Measurements from ENCODE around the gene SPDYE16.
"Not testable (repeated sequence)": the region's sequence is repeated elsewhere in the genome, so short reads cannot be mapped to it uniquely, and the experiment has no call there.

The SPDYE16 gene, protein sequence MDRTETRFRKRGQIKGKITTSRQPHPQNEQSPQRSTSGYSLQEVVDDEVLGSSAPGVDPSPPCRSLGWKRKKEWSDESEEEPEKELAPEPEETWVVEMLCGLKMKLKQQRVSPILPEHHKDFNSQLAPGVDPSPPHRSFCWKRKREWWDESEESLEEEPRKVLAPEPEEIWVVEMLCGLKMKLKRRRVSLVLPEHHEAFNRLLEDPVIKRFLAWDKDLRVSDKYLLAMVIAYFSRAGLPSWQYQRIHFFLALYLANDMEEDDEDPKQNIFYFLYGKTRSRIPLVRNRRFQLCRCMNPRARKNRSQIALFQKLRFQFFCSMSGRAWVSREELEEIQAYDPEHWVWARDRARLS

DNA sequence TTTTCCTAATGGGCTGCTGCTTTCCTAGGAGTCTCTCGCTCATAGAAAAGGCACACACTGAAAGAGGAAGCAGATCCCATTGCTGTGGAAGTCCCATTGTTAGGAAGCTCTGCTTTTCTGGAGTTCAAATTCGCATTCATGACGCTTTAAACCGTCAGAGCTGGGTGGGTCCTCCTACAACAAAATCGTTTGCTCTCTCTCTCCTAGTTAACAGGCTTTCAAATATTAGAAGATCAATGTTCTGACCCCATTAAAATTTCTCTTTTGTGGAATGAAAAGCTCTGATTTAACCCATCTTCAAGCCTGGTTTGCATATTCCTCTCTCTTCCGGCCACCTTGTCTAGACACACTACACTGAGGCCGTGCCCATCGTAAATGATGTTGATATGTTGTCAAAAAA lies at the start of gene SPDYE16:
Gene SPDYE16 (minus strand): TSS at position 101 of the 400 bp plus-strand sequence. CDS start 1,838 bp downstream, outside the sequence.
- not testable (repeated sequence) for DNase-seq

DNA sequence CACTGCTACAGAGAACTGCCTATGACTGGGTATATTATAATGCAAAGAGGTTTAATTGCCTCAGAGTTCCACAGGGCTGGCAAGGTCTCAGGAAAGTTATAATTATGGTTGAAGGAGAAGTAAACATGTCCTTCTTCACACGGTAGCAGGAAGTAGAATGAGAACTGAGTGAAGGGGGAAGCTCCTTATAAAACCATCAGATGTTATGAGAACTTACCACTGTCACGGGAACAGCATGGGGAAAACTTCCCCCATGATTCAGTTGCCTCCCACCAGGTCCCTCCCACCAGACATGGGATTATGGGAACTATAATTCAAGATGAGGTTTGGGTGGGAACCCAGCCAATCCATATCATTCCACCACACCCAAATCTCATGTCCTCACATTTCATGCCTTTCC lies 49.6 kb upstream of the SPDYE16 start:
- not testable (repeated sequence) for DNase-seq

DNA sequence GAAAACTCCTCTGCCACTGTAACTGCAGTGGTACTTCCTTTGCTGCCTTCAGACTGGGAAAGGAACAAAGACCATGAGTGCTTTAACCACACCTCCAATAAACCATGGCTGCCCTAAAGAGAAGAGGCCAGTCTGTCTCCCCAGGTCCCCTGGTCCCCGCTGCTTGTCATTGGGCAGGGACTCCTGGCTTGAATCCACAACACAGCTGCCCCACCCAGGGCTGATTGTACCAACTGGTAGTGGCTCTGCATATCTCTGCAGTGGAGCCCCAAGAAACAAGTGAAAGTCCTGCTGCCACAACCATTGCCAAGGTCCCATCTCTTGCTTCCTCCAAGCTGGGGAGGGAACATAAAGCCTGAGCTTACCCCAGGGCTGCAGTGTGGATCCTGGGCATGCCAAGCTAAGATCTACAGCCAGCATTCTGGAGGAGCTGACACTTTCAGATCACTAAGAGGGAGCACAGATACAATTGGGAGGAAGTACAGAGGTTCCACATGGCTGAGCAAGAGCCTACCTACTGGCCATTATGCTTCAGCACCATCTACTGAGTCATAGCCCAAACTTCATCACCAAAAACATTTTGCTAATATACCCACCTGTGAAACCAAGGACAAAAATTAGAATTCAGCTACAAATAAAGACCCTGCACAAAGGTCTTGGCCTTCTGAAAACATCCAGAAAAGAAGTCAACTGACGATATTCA lies 48.7 kb upstream of the SPDYE16 start:
- not testable (repeated sequence) for DNase-seq

DNA sequence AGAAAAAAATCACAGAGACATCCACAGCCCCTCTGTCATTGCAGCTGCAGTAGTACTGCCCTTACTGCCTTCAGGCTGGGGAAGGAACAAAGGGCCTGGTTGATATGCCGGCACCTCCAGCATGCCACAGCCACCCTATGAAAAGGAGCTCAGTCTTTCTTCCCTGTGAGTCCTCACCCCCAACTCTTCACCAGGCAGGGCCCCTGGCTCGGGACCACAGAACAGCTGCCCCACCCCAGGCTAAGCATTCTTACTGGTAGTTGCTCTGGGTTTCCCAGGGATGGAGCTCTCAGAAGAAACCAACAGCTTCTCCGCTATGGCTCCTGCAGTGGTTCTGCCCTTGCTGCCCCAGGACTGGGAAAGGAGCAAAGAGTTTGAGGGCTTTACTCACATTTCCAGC lies 47.9 kb upstream of the SPDYE16 start:
- DNase-seq: not testable (repeated sequence)

DNA sequence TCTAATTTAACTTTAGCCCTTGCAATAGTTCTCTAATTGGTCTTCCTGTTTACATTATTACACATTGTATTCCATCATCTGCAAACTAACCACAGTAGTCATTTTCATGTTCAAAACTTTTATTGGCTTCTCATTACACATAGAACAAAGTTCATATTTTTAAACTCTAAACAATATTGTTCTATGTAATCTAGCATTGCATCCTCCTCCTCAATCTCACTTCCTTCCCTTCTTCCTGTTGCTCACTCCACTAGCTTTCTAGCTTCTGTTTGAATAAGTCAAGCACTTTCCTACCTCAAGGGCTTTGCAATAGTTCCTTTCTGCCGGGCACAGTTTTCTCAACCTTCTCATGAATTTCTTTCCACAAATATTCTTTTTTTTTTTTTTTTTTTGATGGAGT lies 45.5 kb upstream of the SPDYE16 start:
- not testable (repeated sequence) for DNase-seq

DNA sequence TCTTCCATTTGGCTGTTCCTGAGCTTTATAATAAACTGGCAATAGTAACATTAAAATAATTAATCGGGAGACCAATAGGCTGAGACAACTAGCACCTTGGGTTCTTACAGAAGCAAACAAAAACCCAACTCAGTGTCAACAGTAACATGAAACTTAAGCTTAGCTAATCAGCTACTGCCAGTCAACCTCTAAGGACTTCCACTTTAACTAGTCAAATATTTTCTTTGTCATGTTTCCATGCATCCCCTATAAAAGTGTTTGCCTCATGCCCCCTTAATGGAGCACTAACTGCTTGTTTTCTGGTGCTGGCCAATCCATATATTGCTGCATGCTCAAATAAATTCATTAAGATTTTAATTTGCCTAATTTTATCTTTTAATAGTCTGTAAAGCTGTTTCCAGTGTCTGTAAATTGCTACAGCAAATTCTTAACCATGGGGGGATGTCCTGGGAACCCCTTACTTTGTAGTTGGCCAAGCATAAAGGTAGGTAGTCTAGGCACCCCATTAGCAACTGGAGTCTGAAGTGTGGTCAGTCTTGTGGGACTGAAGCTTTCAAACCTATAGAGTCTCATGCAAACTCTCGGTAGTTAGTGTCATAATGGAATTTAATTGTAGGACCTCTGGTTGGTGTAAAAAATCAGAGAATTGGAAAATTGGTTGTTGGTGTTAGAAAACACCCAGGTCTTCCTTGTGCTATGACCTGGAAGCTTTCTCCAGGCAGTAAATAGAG lies 43.7 kb upstream of the SPDYE16 start:
- not testable (repeated sequence) for DNase-seq

DNA sequence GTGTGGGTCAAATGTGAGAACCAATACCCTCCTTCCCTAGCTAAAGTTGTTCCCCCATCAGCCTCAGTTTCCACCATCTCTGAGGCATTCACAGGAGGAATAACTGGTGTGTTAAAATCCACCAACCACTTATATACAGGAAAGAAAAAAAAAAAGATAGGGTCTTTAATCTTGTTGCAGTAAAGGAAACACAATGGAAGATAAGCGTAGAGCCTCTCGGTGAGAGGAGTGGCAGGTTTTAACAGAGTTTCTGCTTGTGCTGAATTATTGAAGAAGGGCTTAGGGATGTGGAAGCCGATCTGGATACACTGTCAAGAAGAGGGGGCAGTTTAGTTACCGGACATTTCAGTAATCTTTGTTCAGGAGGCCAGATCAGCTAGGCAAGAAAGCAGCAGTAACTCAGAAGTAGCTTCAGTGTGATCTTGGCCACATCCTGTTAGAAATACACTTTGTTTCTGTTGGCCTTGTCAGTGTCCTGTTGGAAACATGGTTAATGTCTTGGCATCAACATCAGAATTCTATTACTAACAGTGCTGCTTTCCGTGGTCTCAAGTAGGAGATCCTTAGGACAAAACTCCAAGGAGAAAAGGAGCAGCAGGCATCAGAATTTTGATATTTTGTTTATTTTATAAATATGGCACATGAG lies 40.7 kb upstream of the SPDYE16 start:
- DNase-seq: not testable (repeated sequence)

DNA sequence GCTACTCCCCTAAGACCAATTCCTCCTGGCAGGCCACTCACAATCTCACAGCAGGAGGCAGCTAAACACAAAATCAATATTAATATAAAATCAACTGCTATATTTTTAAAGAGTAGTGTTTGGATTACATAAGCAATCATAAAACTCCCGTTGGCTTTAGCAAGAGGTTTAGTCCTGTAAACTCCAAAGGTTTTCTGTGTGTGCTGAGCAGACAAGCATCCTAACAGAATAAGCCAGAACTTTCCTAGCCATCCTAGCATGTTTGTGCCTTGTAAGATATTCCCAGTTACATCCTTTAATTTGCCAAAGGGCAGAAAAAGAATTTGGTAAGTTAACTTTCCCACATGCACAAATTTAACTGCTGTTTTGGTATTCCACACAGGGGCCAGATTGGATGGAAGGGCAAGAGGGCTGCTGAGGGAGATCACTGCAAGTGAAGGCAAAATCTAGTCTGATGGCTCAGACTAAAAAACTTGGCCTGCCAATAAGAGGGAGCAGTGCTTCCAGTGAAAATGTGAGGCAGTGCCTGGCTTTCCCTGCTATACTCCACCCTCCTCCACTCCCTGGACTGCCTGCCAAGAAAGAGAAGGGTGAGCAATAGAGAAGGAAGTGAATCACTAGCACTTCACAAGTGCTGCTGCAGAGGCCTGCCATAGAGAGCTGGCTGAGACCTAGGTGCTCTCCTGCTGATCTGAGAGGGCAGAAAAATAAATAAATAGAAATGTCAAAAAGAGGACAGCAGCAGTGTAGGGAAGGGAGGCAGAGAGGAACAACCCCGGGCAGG lies 39.9 kb upstream of the SPDYE16 start:
- DNase-seq: peak in 30 of 56 donors; percentile 6 to 73 (median 34)

DNA sequence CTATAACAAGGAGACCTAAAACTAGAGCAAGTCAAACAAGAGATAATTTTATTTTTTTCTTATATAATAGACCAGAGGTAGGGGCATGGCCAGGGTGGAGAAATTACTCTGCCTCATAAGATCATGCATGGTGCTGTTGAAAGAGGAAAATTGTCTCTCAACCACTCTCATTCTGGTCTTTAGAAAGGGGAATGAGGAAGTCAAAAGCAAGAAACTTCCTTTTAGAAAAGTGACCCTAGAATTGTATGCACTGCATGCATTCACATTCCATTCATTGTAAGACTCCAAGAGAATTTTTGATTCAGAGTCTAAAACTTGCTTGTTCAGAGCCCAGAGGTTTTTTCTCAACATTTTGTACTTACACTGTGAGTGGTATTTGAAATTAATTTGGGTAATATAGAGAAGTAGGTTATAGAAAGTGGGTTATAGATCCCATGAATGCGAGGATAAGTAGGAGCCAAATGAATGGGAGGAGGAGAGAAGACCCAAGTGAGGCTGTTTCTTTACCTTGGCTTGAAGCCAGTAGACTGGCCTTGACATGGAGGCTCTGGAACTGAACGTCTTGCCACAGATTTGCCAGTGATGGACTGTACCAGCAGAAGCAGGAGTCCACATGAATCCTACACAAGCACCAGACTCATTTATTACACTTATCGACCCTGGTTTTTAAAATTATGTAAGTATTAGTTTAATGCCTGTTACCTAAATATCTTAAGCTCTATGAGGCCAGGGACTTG lies 33.0 kb upstream of the SPDYE16 start:
- DNase-seq: not testable (repeated sequence)

DNA sequence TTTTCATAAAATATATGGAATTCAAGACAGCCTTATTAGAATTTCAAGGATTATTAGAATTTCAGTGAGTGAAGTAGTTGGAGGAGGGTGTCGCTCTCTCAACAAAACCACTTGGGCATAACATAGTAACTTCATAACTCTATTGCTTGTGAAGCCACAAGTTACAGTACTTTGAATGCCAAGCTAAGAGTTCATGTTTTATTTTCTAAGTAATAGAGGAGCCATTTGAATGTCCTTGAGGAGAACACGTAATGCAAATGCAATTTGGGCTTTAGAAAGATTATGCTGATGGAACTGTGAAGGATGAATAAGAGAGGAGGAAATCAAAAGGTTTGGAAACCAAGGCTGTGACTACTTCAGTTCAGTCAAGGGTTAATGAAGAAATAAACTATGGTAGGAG lies 32.3 kb upstream of the SPDYE16 start:
- not testable (repeated sequence) for DNase-seq

DNA sequence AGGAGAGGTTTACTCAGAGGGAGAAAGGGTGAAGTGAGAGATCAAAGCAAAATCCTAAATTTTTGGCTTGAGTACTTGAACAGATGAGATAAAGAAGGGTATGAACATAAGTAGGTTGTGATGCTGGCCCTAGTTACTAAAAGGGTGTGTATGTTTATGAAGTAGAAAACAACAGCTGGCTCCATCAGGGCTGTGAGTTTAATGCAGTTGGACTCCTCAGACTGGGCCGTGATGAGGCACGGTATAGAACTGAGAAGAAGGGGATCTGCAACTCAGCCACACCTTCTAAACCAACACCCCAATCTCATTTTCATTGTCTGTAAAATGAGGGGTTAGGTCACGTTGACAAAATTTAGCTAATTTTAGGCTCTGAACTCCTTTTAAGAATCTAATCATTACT lies 29.2 kb upstream of the SPDYE16 start:
- DNase-seq: not testable (repeated sequence)

DNA sequence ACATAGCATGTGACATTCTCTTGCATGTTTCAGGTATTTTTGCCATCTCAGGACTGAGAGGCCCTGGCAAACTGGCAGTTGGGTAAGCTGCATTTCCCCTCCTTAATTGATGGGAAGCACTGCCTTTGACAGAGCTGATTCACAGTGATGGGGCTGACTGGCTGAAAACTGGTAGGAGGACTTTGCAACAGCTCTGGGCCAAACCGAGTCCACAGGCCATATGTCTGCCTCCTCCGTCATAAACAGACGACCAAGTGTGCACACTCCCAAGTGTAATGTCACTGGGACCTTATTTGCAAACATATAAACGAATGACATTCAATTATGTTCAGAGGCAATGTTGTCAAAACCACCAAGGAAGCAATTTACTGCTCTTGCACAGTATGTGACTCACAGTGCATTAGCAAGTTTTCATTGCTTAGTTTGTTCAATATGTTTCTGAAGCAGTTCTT lies 27.3 kb upstream of the SPDYE16 start:
- peak in 4 of 56 donors; percentile 12 to 41 (median 24) for DNase-seq

DNA sequence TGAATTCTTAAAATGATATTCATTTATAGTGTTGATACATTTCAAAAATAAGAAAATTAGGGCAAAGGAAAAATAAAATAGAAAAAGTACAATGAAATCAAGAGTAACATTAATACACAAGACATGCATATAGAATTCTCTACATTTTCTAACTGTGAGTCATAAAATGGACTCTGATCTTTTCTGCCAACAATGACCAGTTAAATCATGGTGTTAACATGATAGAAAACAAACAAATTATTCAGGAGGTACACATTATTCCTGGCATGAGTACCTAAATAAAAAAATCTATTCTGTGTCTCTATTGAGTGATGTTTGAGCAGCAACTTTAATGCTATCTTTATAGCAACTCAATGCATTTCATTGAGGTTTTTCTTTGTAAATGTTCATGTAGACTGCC lies 25.6 kb upstream of the SPDYE16 start:
- not testable (repeated sequence) for DNase-seq

DNA sequence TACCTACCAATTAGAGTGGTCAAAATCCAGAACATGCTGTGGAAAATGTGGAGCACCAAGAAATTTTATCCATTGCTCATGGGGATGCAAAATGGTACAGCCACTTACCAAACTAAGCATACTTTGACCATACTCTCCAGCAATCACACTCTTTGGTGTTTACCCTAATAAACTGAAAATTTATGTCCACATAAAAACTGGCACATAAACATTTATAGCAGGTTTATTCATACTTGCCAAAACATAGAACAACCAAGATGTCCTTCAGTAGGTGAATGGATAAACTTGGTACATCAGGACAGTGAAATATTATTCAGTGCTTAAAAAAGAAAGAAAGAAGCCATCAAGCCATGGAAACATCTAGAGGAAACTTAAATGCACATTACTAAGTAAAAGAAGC lies 24.7 kb upstream of the SPDYE16 start:
- not testable (repeated sequence) for DNase-seq

DNA sequence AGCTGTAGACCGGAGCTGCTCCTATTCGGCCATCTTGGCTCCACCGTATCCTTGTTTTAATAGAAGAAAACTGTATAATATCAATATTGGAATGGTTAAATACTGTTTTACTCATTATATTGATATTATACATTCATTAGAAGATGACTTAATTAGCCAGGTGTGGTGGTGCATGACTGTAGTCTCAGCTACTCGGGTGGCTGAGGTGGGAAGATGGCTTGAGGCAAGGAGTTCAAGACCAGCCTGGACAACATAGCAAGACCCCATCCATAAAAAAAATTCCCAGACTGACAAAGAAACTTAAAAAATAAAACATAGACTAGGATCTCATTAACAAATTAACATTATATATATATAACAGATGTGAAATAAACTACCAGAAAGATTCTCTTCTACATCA lies 24.2 kb upstream of the SPDYE16 start:
- DNase-seq: not testable (repeated sequence)

DNA sequence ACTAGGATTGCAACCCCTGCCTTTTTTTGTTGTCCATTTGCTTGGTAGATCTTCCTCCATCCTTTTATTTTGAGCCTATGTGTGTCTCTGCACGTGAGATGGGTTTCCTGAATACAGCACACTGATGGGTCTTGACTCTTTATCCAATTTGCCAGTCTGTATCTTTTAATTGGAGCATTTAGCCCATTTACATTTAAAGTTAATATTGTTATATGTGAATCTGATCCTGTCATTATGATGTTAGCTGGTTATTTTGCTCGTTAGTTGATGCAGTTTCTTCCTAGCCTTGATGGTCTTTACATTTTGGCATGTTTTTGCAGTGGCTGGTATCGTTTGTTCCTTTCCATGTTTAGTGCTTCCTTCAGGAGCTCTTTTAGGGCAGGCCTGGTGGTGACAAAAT lies 21.9 kb upstream of the SPDYE16 start:
- DNase-seq: not testable (repeated sequence)

DNA sequence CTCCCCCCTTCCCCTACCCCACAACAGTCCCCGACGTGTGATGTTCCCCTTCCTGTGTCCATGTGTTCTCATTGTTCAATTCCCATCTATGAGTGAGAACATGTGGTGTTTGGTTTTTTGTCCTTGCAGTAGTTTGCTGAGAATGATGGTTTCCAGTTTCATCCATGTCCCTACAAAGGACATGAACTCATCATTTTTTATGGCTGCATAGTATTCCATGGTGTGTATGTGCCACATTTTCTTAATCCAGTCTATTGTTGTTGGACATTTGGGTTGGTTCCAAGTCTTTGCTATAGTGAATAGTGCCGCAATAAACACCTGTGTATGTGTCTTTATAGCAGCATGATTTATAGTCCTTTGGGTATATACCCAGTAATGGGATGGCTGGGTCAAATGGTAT lies 18.2 kb upstream of the SPDYE16 start:
- DNase-seq: not testable (repeated sequence)

DNA sequence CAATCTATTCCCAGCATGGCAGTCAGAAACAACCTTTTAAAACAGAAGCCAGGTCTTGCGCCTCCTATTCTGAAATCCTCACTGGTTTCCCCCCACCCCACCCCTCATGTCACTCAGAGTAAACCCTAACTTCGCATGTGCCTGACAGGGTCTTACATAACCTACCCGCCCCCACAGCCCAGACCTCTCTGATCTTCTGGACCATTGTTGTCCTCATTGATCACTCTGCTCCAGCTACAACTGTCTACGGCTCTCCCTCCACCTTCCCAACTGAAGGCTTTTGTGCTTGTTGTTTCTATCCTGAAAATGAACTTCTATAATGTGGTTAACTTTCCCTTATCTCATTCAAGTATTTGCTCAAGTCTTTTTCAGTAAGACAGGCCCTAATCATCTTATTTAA lies 17.1 kb upstream of the SPDYE16 start:
- not testable (repeated sequence) for DNase-seq

DNA sequence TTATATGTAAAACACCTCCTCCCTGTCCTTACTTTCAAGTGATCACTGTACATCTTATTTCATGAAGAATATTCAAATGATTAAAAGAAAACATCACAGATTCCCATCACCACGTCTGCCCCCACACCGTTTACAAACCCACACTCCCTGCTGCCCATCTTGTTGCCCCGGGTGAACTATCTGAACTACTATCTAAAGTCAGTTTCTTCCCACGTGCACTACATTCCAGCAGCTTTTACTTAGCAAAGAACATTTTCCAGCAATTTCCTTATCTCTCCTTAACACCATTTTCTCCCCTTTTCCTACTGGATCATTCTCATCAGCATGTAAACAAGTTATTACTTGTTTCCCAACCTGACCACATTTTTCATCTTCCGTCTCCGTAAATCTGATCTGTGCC lies 16.6 kb upstream of the SPDYE16 start:
- DNase-seq: not testable (repeated sequence)

DNA sequence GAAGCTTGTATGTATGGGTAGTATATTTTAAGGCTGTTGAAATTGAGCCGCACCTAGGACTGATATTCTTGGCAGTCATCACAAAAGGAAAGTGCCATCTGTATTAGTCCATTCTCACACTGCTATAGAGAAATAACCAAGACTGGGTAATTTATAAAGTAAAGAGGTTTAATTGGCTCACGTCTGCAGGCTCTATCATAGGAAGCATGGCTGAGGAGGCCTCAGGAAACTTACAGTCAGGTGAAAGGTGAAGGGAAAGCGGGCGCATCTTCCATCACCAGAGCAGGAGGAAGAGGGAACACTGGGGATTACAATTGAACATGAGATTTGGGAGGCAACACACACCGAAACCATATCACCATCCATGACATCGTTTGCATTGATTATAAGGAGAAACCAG lies 8.9 kb upstream of the SPDYE16 start:
- DNase-seq: not testable (repeated sequence)

Measured in amygdala (tissue), 56 donors.